Measurements from ENCODE around the gene MUTYH.
A peak's percentile ranks its signal among the peaks of the same experiment; 100 is the strongest.
"Not testable (repeated sequence)": the region's sequence is repeated elsewhere in the genome, so short reads cannot be mapped to it uniquely, and the experiment has no call there.

Gene MUTYH

GRCh38 chr1:45360981-45361380 is 20.7 kb upstream of the MUTYH start:
- not testable (repeated sequence) for H3K27me3 Mint-ChIP-seq; DNase-seq; H3K36me3 Mint-ChIP-seq (ENCODE audit: low read depth); H3K4me3 Mint-ChIP-seq; H3K27ac Mint-ChIP-seq; H3K9me3 Mint-ChIP-seq
- H3K4me1 Mint-ChIP-seq (ENCODE audit: low read depth), result peaks cover 14% of the 10 kb centered on the region

DNA sequence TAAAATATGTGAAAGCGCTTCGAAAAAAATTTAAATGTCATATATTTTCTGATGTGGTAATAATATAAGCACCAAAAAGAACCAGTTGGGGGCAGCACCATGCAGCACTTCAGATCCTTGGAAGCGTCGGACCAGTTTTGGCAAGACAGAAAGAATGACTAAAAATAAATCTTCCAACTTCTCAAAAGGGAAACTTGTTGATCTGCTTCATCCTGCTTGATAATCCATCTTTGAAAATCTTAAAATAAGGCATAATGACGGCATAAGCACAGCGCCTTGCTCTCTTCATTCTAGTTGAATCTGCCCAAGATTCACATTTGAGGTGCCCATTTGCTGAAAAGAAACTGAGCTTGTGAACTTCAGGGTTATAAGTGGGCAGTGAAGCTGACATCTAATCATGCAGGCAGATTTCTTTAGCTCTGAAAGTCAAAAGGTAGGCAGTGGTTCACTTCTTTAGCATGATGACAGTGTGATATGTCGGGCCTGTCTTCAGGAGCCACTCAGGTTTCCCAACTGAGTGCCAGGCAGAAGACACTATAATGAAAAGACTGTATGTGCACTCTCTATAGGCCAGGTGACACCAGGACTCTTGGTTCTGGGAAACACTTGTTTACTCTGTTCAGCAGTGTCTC is 19.8 kb upstream of the MUTYH start:
- Mint-ChIP-seq H3K9me3 (no peaks in the 10 kb centered on the region), H3K27ac (no peak overlapping the region), H3K4me3 (no peak overlapping the region), H3K4me1 (ENCODE audit: low read depth) (peaks cover 12% of the 10 kb centered on the region), H3K27me3 (no peaks in the 10 kb centered on the region), H3K36me3 (ENCODE audit: low read depth) (no peaks in the 10 kb centered on the region)
- peak; percentile 60 for DNase-seq

DNA sequence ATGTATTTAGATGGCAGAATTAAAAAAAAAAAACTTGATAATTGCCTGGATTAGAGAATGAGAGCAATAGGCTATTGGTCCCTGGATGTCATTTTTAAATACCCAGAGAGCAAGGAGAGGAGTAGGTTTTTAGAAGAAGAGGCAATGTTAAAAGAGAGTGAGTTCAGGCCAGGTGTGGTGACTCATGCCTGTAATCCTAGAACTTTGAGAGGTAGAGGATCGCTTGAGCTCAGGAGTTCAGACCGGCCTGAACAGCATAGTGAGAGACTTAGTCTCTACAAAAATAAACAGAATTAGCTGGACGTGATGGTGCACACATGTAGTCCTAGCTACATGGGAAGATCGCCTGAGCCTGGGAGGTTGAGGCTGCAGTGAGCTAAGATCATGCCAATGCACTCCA is 15.9 kb upstream of the MUTYH start:
- H3K27me3 Mint-ChIP-seq, result no peaks in the 10 kb centered on the region
- no peak overlapping the region for H3K27ac Mint-ChIP-seq
- no peak for DNase-seq
- H3K9me3 Mint-ChIP-seq, result no peaks in the 10 kb centered on the region
- no peak overlapping the region for H3K4me3 Mint-ChIP-seq
- no peaks in the 10 kb centered on the region for H3K36me3 Mint-ChIP-seq (ENCODE audit: low read depth)
- H3K4me1 Mint-ChIP-seq (ENCODE audit: low read depth), result peaks cover 5% of the 10 kb centered on the region

DNA sequence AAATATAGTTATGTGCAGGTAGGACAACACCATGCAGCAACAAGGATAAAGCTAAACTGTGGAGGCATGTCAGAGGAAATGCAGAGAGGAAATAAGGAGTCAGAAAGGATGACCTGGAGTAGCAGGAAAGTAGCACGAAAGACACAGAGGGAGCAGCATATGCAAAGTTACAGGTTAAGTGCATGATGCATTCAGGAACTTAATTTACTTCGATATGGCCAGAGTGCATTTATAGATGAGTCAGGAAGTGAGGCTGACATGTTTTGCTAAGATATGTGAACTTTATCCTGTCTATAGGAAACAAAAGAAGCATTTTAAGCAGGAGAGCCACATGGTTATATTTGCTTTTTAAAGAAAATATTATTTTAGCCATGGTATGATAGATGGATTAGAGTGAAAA is 15.4 kb upstream of the MUTYH start:
- H3K27ac Mint-ChIP-seq, result no peak overlapping the region
- H3K4me1 Mint-ChIP-seq (ENCODE audit: low read depth), result peaks cover 5% of the 10 kb centered on the region
- no peak overlapping the region for H3K4me3 Mint-ChIP-seq
- H3K36me3 Mint-ChIP-seq (ENCODE audit: low read depth), result no peaks in the 10 kb centered on the region
- H3K9me3 Mint-ChIP-seq, result no peaks in the 10 kb centered on the region
- H3K27me3 Mint-ChIP-seq, result no peaks in the 10 kb centered on the region
- DNase-seq, result no peak

GRCh38 chr1:45354838-45355237 is 14.6 kb upstream of the MUTYH start:
- H3K9me3 Mint-ChIP-seq, result no peaks in the 10 kb centered on the region
- no peaks in the 10 kb centered on the region for H3K27me3 Mint-ChIP-seq
- H3K27ac Mint-ChIP-seq, result no peak overlapping the region
- H3K36me3 Mint-ChIP-seq (ENCODE audit: low read depth), result no peaks in the 10 kb centered on the region
- no peak overlapping the region for H3K4me3 Mint-ChIP-seq
- H3K4me1 Mint-ChIP-seq (ENCODE audit: low read depth), result peaks cover under 1% of the 10 kb centered on the region
- DNase-seq, result no peak

DNA sequence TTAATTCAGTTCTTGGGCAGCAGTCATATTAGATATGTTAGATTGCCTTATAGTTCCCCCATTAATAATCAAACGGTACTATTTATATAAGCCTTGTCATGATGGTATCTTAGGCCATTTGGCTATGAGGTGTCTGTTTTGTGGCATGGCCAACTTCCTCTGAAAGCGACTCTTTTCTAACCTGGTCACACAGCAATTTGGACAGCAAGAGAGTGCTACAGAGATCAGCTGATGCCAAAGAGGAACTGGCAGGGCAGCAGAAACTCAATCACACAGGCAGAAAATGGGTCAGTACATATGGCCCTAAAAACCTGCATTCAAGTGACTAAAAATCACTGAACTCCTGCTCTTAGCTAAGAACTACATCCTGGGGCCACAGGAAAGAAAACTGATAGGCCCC is 13.4 kb upstream of the MUTYH start:
- Mint-ChIP-seq H3K9me3 (no peaks in the 10 kb centered on the region), H3K4me1 (ENCODE audit: low read depth) (peaks cover 5% of the 10 kb centered on the region), H3K27me3 (no peaks in the 10 kb centered on the region), H3K4me3 (no peak overlapping the region), H3K27ac (no peak overlapping the region), H3K36me3 (ENCODE audit: low read depth) (no peaks in the 10 kb centered on the region)
- no peak for DNase-seq

DNA sequence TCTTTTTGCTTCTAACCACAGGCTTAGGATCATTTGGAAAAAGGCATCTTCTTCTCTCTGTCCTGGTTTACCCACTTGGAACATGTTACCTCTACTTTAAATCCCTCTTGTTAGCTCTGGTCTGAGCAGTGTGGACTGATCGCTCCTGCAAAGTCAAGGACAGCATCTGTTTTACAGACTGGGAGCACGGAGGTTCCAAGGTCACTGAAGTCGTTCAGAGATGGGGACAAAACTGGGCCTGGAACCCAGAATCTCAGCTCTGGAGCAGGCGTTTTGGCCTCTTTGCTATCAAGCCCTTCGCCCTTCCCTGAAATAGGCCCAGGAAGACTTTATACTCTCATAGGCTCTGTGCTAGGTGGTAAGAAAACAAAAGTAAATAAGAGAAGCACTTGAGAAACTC is 11.3 kb upstream of the MUTYH start:
- no peak overlapping the region for H3K4me3 Mint-ChIP-seq
- no peaks in the 10 kb centered on the region for H3K27me3 Mint-ChIP-seq
- peaks cover 6% of the 10 kb centered on the region for H3K36me3 Mint-ChIP-seq (ENCODE audit: low read depth)
- DNase-seq, result no peak
- H3K9me3 Mint-ChIP-seq, result no peaks in the 10 kb centered on the region
- peaks cover 5% of the 10 kb centered on the region for H3K4me1 Mint-ChIP-seq (ENCODE audit: low read depth)
- no peak overlapping the region for H3K27ac Mint-ChIP-seq

- H3K4me3 Mint-ChIP-seq, result no peak overlapping the region
- no peak for DNase-seq
- peak overlapping the region; percentile 55 for H3K27ac Mint-ChIP-seq
- H3K27me3 Mint-ChIP-seq, result no peaks in the 10 kb centered on the region
- peaks cover 30% of the 10 kb centered on the region for H3K36me3 Mint-ChIP-seq (ENCODE audit: low read depth)
- H3K9me3 Mint-ChIP-seq, result no peaks in the 10 kb centered on the region
- peaks cover 10% of the 10 kb centered on the region for H3K4me1 Mint-ChIP-seq (ENCODE audit: low read depth)
Measured at GRCh38 chr1:45348966-45349677, 8.9 kb upstream of the MUTYH start.

DNA sequence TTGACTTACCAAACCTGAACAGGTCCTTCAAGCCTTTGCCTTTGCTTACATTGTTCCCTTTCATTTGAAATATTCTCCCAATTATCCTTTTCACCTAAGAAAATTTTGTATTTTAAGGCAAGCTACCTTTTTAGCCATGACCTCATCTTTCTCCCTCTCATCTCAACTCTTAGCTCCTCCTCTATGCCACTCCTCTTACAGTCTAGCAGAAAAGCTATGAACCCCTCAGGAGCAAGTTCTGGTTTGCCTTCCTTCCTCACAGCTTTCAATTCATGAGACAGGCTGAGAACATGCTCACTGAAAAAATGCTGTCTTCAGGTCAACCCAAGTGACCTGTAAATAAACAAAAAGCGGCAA is 8.3 kb upstream of the MUTYH start:
- Mint-ChIP-seq H3K4me3 (no peak overlapping the region), H3K27ac (peak overlapping the region; percentile 6), H3K9me3 (no peaks in the 10 kb centered on the region), H3K4me1 (ENCODE audit: low read depth) (peaks cover 14% of the 10 kb centered on the region), H3K27me3 (no peaks in the 10 kb centered on the region), H3K36me3 (ENCODE audit: low read depth) (peaks cover 35% of the 10 kb centered on the region)
- no peak for DNase-seq

- no peak for DNase-seq
- no peaks in the 10 kb centered on the region for H3K9me3 Mint-ChIP-seq
- H3K27ac Mint-ChIP-seq, result peak overlapping the region; percentile 20
- no peaks in the 10 kb centered on the region for H3K27me3 Mint-ChIP-seq
- peaks cover 41% of the 10 kb centered on the region for H3K36me3 Mint-ChIP-seq (ENCODE audit: low read depth)
- H3K4me3 Mint-ChIP-seq, result no peak overlapping the region
- peaks cover 18% of the 10 kb centered on the region for H3K4me1 Mint-ChIP-seq (ENCODE audit: low read depth)
Measured at GRCh38 chr1:45348020-45348419, 7.8 kb upstream of the MUTYH start.

DNA sequence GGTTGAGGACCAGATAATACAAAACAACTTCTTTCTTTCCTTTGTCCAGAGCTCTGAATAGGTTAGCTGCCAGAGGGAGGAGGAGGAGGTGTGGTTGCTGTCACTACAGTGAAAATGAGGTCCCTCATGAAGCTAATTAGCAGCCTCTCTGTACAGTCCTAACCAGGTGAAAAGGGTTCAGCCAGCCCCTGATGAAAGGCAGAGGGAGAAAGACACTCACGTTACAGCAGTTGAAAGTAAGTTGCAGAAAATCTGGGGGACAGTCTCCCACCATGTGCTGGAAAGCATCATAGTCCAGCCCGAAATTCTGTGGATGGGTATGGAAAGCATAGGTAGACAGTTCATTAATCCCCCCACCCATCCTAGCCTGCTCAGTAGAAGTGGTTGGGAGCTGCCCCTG is 6.2 kb upstream of the MUTYH start:
- Mint-ChIP-seq H3K27me3 (no peaks in the 10 kb centered on the region), H3K36me3 (ENCODE audit: low read depth) (peaks cover 56% of the 10 kb centered on the region), H3K4me3 (no peak overlapping the region), H3K9me3 (no peaks in the 10 kb centered on the region), H3K27ac (peak overlapping the region; percentile 53), H3K4me1 (ENCODE audit: low read depth) (peaks cover 34% of the 10 kb centered on the region)
- DNase-seq, result no peak

DNA sequence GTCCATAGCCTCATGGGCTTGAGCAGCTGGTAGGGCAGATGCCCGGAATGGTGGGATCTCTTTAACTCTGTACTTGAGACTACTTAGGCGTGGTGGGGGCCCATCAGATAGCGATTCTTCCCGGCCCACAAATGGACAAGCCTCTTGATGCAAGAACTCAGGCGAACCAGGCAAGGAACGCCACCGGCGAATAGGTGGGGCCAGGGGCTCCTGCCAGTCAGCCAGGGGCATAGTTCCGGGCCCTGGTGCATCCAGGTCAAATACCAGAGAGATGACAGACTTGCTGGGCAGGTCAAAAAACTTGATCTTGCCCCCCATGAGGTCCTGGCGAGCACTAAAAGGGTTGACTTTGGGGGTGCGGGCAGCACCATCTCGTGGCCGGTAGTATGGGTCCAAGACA is 4.8 kb upstream of the MUTYH start:
- H3K27ac Mint-ChIP-seq, result peak overlapping the region; percentile 75
- no peak overlapping the region for H3K4me3 Mint-ChIP-seq
- no peaks in the 10 kb centered on the region for H3K27me3 Mint-ChIP-seq
- H3K36me3 Mint-ChIP-seq (ENCODE audit: low read depth), result peaks cover 71% of the 10 kb centered on the region
- H3K9me3 Mint-ChIP-seq, result no peaks in the 10 kb centered on the region
- H3K4me1 Mint-ChIP-seq (ENCODE audit: low read depth), result peaks cover 37% of the 10 kb centered on the region
- DNase-seq, result no peak

DNA sequence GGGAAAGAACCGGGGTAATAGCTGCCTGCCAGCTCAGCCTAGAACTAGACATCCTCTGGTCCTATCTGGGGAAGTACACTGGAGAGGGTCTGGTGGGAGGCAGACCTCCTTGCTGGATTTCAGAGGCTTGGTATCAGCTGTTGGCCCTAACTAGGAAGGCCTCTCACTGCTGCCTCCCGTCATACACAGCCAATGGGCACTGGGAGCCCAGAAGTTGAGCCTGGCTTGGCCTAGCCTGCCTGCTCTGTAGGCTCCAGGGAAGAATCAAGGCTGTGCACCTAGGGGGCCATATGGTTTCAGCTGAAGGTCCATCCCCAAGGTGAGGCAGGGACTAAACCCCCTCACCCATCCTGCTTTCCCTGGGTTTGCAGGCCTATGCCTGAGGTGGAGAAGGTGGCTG is 4.3 kb upstream of the MUTYH start:
- peaks cover 39% of the 10 kb centered on the region for H3K4me1 Mint-ChIP-seq (ENCODE audit: low read depth)
- peak overlapping the region; percentile 36 for H3K27ac Mint-ChIP-seq
- H3K36me3 Mint-ChIP-seq (ENCODE audit: low read depth), result peaks cover 75% of the 10 kb centered on the region
- H3K4me3 Mint-ChIP-seq, result no peak overlapping the region
- DNase-seq, result no peak
- H3K27me3 Mint-ChIP-seq, result no peaks in the 10 kb centered on the region
- no peaks in the 10 kb centered on the region for H3K9me3 Mint-ChIP-seq

DNA sequence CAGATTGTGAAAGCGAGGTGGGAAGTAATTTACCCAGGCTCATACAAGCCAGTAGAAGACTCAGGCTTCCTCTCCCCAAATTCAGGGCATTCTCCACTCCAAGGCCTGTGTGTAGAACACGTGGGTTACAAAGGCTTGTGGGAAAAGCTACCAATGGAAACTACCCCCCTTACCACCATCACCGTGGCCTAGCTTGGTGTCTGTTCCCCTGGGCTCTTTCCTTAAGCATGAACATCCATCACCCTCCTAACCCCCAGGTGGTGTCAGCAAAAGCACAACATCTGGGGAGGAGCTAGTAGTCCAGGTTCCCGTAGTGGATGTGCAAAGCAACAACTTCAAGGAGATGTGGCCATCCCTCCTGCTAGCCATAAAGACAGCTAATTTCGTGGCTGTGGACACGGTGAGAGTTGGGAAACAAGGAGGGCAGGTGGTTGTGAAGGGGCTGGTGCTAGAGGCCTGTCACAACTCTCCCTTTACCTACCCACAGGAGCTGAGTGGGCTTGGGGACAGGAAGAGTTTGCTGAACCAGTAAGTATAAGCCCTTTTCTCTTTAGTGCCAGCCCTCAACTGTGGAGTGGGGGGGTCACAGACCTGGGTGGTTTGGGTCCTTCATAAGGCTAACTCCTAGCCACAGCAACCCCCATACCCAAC is 701 bp upstream of the MUTYH start:
- H3K27me3 Mint-ChIP-seq, result no peaks in the 10 kb centered on the region
- H3K36me3 Mint-ChIP-seq (ENCODE audit: low read depth), result peaks cover 85% of the 10 kb centered on the region
- H3K27ac Mint-ChIP-seq, result peak overlapping the region; percentile 99
- peaks cover 54% of the 10 kb centered on the region for H3K4me1 Mint-ChIP-seq (ENCODE audit: low read depth)
- H3K9me3 Mint-ChIP-seq, result no peaks in the 10 kb centered on the region
- peak; percentile 51 for DNase-seq
- H3K4me3 Mint-ChIP-seq, result peak overlapping the region; percentile 99

- Mint-ChIP-seq H3K9me3 (no peaks in the 10 kb centered on the region), H3K27me3 (no peaks in the 10 kb centered on the region), H3K4me1 (ENCODE audit: low read depth) (peaks cover 52% of the 10 kb centered on the region), H3K36me3 (ENCODE audit: low read depth) (peaks cover 74% of the 10 kb centered on the region), H3K4me3 (peak overlapping the region; percentile 99), H3K27ac (peak overlapping the region; percentile 64)
- no peak for DNase-seq
Measured at GRCh38 chr1:45337630-45338325, 2.5 kb downstream of the MUTYH start.
